GM18502 (cell line): ENCODE results near the gene MAP4K3.
"Not testable (repeated sequence)": the region's sequence is repeated elsewhere in the genome, so short reads cannot be mapped to it uniquely, and the experiment has no call there.

Source experiments
- ATAC-seq: cut with Tn5 transposase; IDR thresholded peaks from one replicate; pipeline ENCODE4 v1.9.1; 2021; ENCODE audit warnings: mild to moderate bottlenecking; ENCODE audit not compliant: unreplicated experiment, poor library complexity

MAP4K3 gene

GRCh38 chr2:39260087-39260486, 177.0 kb downstream of the MAP4K3 start:
- ATAC-seq, result no peak

GRCh38 chr2:39256040-39256439, 181.0 kb downstream of the MAP4K3 start:
- ATAC-seq, result no peak

DNA sequence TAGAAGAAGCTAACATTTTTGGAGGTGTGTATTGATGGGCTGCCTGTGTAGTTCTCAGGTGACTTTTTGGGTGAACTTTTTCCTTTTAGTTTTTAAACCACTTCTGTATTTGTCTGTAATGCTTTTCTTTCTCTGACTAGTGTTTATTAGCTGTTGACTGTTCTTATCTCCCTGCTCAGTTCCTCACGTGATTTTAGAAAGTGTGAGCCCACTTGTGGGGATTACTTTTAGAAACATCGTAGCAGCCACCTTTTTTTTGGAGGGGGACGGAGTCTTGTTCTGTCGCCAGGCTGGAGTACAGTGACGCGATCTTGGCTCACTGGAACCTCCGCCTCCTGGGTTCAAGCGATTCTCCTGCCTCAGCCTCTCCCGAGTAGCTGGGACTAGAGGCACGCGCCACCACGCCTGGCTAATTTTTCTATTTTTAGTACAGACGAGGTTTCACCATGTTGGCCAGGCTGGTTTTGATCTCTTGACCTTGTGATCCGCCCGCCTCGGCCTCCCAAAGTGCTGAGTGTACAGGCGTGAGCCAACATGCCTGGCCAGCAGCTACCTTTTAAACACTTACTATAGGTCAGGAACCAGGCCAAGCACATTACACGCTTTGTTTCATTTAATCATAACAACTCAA, 184.1 kb downstream of the MAP4K3 start:
- ATAC-seq, result no peak

GRCh38 chr2:39247512-39248043, 189.5 kb downstream of the MAP4K3 start:
- ATAC-seq, result no peak

DNA sequence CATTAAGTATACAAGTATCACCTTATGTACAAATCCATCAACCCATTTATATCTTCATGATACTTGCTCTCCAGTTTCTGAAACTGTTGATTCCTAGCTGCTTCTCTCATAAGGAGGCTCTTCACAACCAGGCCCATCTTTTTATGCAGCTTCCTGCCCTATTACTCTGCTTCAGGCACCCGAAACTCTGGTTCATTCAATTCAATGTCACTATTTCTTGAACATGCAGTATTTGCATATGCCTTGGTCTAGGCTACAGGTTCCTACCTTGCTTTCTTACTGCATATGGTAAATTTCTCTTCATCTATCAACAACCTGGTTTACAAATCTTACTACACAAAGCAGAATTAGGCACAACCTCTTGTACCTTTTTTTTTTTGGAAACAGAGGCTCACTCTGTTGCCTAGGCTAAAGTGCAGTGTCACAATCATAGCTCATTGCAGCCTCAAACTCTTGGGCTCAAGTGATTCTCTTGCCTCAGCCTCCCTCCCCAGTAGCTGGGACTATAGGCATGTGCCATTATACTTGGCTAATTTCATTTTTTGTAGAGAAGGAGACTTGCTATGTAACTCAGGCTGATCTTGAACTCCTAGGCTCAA, 190.6 kb downstream of the MAP4K3 start:
- ATAC-seq, result no peak

DNA sequence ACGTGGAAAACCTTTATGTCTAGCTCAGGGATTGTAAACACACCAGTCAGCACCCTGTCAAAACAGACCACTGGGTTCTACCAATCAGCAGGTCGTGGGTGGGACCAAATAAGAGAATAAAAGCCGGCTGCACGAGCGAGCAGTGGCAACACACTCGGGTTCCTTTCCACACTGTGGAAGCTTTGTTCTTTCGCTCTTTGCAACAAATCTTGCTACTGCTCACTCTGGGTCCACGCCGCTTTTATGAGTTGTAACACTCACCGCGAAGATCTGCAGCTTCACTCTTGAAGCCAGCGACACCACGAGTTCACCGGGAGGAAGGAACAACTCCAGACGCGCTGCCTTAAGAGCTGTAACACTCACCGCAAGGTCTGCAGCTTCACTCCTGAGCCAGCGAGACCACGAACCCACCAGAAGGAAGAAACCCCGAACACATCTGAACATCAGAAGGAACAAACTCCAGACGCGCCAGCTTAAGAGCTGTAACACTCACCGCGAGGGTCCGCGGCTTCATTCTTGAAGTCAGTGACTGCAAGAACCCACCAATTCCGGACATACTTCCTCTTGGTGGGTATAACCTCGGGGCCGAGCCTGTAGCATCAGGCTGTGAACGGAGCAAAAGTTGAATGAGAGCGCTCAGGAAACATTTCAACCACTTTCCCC, 192.0 kb downstream of the MAP4K3 start:
- ATAC-seq, result not testable (repeated sequence)

DNA sequence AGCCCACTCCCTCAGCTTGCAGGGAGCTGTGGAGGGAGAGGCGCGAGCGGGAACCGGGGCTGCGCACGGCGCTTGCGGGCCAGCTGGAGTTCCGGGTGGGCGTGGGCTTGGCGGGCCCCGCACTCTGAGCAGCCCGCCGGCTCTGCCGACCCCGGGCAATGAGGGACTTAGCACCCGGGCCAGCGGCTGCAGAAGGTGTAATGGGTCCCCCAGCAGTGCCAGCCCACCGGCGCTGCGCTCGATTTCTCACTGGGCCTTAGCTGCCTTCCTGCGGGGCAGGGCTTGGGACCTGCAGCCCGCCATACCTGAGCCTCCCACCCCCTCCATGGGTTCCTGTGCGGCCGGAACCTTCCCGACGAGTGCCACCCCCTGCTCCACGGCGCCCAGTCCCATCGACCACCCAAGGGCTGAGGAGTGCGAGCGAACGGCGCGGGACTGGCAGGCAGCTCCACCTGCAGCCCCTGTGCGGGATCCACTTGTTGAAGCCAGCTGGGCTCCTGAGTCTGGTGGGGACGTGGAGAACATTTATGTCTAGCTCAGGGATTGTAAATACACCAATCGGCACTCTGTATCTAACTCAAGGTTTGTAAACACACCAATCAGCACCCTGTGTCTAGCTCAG, 192.7 kb downstream of the MAP4K3 start:
- not testable (repeated sequence) for ATAC-seq

DNA sequence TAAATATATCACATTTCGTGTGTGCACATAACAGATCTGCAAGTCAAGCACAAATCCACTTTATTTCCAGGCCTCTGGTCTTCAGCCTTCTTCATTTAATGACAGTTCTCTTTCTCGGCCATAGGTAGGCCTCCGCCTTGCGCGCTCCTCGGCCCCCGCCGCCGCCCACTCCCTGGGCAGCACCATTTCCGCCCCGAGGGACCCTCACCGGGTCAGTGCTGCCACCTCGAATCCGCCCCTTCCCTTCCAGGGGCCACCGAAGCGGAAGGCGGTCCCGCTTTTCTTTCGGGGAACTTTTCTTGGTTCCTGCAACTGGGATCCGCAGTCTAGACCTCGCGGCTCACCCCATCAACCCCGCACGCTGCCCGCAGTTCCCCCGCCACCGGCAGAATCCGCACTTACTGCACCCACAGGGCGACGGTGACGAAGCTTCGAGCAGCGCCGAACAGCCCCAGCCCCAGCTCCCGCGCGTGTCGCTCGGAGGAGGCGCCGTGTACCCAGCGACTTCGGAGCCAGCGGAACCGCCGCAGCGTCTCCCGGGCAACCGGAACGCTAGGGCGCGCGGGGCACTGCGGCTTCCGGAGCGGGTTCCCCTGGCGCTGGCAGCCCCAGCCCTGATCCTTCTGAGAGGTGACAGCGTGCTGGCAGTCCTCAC, 193.5 kb downstream of the MAP4K3 start, which contains the start of gene CDKL4:
TSS of gene CDKL4 (minus strand) at position 502 of the 655 bp plus-strand sequence.
- ATAC-seq, result no peak

DNA sequence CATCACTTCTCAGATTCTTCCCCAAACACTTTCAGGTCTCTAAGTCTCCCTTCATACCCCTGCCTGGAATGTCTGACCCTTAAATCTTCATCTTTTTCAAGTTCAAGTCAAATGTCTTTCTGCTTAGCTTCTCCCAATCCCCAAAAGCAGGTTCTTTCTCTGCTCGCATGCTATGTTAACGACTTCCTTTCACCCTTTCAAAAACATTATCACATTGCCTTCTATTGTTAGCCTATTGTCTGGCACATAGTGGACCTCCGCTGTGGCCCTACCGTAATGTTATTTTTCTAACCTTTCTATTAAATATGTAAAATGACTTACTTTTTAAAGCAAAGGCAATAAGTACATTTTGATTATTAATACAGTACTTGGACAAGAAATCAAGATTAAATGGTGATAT, 195.5 kb downstream of the MAP4K3 start:
- ATAC-seq, result no peak

DNA sequence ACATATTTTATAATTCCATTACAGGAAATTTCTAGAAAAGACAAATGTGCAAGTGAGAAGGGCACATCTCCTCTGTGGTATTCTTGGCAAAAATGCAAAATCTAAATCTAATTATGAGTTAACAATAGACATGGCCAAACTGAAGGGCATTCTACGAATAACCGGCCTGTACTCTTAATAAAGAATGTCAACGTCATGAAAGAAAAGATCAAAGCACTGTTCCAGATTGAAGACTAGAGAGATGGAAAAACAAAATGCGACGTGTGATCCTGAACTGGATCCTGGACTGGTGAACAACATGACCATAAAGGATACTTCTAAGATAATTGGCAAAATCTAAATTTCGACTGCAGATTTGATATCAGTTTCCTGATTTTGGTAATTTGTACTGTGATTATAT, 196.3 kb downstream of the MAP4K3 start:
- no peak for ATAC-seq

DNA sequence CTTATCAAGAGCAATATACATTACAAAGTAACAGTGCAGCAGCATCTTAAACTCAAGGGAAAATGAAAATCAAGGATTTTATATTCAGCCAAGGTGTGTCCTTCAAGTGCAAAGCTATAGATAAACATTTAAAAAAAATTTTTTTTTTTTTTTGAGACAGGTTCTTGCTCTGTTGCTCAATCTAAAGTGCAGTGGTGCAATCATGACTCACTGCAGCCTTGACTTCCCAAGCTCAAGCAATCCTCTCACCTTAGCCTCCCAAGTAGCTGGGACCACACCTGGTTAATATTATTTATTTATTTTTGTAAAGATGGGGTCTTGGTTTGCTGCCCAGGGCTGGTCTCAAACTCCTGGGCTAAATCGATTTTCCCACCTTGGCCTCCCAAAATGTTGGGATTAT, 202.3 kb downstream of the MAP4K3 start:
- ATAC-seq, result no peak

DNA sequence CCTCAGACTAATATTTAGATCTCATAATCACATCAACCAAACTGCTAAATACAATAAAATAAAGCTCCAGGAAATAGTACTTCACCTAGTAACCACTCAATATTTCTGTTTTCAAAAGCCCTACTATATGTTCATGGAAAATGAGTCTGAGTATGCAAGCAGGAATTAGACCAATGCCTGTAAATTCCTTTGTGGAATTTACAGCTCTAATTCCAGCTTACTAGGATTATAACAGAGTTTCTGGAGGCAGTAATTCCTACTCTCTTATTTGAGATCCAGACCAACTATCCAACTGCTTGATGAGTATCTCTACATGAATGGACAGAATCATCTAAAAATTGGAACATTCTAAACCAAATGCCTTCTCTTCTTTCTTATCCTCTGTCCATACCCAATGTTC, 204.9 kb downstream of the MAP4K3 start:
- no peak for ATAC-seq

DNA sequence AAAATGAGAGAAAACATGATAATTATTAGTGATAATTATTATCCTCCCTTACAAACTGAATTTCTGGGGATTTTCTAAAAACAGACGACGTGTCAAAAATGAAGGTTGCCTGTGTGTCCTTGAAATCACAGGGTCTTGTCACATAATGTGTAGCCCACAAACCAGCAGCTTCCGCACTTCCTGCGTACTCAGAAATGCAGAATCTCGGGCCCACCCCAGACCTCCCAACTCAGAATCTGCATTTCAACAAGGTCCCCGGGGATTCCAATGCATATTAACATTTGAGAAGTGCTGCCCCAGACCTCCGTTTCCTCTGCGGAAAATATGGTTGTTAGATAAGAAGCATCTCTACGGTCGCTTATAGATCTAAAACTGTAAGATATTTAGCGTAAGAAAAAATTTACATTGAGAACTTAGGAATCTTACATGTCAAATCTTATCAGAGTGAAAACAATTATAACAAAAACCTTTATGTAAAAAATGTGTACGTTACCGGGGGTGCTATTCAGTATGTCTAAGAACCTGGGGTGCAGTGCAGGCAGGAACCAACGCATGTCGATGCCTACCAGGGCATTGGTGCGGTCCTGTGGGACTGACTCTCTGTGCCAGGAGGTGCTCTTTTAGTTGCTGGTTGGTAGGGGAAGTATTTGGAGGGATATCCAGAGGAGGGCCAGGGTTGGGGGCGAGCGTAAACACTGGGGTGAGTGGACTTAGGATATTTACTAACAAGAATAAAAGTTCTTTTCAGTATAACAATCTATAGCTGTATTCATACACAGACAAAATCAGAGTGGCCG, 208.5 kb downstream of the MAP4K3 start:
- ATAC-seq, result peak; percentile 32

- ATAC-seq, result peak; percentile 82
Measured at GRCh38 chr2:39227628-39228412, 209.3 kb downstream of the MAP4K3 start.

DNA sequence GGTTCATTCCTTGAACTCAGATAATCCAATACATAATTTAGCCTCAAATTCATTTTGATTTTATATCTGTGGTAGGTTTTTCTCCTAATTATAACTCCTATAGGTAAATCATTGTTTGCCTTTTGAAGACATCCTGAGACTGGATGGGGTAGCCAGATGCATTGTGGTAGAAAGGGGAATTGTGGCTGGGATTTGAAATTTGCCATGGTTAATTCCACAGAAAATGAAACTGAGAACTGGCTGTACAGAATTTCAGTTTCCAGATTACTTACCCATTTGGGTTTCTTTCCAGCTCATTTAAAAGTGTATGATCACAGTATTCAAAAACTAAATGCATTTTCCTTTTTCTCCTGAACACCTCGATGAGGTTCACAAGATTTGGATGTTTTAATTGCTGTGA, 211.5 kb downstream of the MAP4K3 start:
- ATAC-seq, result no peak

DNA sequence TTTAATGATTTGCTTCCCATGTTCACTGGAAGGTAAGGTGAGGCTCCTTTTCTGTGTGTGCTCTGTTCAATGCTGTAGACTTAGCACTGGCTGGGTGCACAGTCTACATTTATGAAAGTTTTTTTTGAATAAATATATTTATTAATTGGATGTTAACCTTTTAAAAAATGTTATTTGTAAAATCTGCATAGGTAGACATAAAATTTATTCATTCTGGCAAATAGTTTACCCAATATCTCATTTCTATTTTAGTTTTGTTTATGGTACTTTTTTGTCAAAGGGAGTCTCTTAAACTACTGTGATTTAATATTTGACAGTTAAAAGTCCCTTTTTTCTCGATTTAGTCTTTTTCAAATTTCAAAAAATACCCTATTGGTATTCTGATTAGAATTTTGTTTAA, 213.2 kb downstream of the MAP4K3 start:
- no peak for ATAC-seq

DNA sequence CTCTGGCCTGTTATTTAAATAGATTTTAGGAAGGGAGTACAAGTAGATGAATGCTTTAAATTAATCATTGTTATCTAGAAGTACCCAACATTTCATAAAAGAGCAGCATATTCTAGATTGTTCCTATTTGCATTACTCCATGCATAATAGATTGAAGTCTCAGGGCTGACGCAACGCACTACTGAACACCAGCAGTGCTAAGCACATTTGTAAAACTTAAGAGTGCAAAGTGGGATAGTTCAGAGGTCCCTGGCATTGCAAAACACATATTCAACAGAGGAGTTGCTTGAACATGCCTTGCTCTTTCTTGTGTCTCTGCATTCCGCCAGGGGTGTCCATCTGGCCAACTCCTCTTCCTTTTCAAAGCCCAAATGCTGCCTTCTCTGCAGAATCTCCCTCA, 215.6 kb downstream of the MAP4K3 start:
- ATAC-seq, result no peak

- ATAC-seq, result no peak
Measured at GRCh38 chr2:39220136-39220535, 216.9 kb downstream of the MAP4K3 start.

DNA sequence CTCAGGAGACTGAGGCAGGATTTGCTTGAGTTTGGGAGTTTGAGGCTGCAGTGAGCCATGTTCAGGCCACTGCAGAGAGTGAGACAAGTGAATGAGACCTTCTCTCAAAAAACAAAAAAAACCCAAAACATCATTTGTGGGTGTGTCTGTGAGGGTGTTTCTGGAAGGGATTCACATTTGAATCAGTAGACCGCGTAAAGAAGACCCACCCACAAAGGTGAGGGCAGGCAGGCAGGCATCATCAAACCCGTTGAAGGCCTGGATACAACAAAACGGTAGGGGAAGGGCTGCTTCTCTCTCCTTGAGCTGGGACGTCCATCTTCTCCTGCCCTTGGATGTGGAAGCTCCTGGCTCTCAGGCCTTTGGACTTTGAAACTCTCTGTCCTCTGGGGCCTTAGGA, 218.7 kb downstream of the MAP4K3 start:
- ATAC-seq, result no peak
